GM19025 (cell line): Measurements from ENCODE around the gene MAP1LC3A.

Source experiments
- ATAC-seq: cut with Tn5 transposase; IDR thresholded peaks from one replicate; pipeline ENCODE4 v1.9.1; 2021; ENCODE audit warnings: mild to moderate bottlenecking, low read depth, moderate library complexity; ENCODE audit not compliant: unreplicated experiment

The MAP1LC3A gene

GRCh38 chr20:34573541-34574300 lies 15.2 kb downstream of the MAP1LC3A start:
- ATAC-seq, result no peak

GRCh38 chr20:34574426-34574825 lies 15.9 kb downstream of the MAP1LC3A start:
- no peak for ATAC-seq

GRCh38 chr20:34574861-34575260 lies 16.3 kb downstream of the MAP1LC3A start:
- no peak for ATAC-seq

GRCh38 chr20:34575271-34575670 lies 16.8 kb downstream of the MAP1LC3A start:
- ATAC-seq, result no peak

- ATAC-seq, result no peak
These were observed 17.2 kb downstream of the MAP1LC3A start for GRCh38 chr20:34575756-34576155.

DNA sequence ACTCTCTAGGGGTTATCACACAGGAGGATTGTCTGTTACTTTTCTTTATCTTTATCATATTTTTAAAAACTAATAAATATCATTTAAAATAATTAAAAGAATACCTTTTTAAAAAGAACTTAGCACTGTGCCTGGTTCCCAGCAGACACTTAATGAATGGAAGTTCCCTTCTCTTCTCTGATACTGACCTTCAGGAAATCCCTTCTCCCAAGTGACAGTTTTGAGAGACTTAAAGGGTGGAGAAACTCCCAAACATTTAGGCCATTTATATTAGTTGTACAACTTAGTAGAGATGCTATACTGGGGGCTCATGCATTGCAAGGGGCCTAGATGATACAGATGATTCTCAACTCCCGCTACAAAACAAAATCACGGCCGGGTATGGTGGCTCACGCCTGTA lies 18.5 kb downstream of the MAP1LC3A start:
- ATAC-seq, result no peak

DNA sequence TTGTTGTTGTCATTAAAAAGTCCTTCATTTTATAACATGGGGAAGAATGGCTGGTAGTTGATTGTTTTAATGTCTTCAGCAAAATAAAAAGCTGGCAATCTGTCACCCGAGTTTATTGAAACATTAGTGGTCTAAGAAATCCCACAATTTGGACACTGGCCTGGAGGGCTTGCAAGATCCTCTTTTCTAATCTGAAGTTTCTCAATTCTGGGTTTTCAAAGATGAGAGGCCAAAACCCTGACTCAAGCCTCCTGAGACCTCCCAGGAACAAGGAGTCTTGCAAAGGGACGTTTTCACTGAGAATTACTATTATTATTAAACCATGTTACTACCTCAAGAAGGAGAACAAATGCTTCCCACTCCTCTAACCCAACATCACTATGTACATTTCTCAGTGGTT lies 19.5 kb downstream of the MAP1LC3A start:
- ATAC-seq, result no peak

GRCh38 chr20:34578521-34578920 lies 20.0 kb downstream of the MAP1LC3A start:
- ATAC-seq, result no peak

- no peak for ATAC-seq
These were observed 20.9 kb downstream of the MAP1LC3A start for GRCh38 chr20:34579191-34579978.

GRCh38 chr20:34579979-34580940 lies 21.7 kb downstream of the MAP1LC3A start:
- no peak for ATAC-seq

- peak; percentile 55 for ATAC-seq
These were observed 23.0 kb downstream of the MAP1LC3A start for GRCh38 chr20:34581341-34582184.

DNA sequence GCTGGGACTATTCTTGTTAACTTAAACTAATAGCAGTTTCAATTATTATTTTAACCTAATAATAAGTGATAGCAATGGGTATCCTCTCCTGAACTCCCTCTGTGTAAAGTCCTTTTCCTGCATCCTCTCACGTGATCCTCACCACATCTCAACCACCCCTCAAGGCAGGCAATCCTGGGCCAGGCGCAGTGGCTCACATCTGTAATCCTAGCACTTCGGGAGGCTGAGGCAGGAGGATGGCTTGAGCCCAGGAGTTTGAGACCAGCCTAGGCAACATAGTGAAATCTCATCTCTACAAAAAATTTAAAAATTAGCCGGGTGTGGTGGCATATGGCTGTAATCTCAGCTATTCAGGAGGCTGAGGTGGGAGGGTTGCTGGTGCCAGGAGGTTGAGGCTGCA lies 23.7 kb downstream of the MAP1LC3A start:
- no peak for ATAC-seq

DNA sequence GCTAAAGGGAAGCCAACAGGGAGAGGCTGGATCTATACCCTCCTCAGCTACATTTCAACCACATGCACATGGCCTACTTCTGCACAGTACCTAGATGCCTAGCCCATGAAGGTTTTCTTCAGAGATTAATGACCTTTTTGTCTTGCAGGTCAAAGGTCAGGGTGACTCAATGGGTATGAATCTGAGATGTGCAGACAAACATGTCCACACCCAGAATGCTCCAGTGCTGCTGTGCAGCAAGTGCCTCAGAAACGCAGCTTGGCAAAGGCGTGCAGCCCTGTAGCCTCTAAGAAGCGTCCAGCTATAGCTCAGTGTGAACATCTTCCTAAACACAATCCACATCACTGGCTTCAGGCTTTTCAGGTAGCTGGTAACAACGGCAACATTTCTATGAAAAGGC lies 24.4 kb downstream of the MAP1LC3A start:
- no peak for ATAC-seq

DNA sequence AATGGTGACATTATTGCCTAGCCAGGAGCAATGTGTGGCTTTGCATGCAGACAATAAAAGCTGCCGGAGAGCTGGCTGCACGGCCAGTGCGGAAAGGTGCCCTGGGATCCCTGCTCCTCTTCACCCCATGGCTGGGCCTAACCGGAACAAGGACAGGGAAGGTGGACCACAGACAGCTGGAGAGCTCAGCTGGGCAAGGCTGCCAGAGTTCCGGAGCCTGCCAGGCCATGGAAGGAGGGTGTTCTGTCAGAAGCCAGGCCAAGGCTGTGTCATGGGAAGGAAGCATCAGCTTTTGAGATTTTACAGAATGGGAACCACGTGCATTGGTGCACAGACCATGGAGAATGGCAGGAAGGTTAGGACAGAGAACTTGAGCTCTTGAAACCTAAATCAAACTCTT lies 25.0 kb downstream of the MAP1LC3A start:
- ATAC-seq, result no peak

- no peak for ATAC-seq
These were observed 26.5 kb downstream of the MAP1LC3A start for GRCh38 chr20:34585019-34585418.

- ATAC-seq, result no peak
These were observed 28.1 kb downstream of the MAP1LC3A start for GRCh38 chr20:34586488-34587163.

DNA sequence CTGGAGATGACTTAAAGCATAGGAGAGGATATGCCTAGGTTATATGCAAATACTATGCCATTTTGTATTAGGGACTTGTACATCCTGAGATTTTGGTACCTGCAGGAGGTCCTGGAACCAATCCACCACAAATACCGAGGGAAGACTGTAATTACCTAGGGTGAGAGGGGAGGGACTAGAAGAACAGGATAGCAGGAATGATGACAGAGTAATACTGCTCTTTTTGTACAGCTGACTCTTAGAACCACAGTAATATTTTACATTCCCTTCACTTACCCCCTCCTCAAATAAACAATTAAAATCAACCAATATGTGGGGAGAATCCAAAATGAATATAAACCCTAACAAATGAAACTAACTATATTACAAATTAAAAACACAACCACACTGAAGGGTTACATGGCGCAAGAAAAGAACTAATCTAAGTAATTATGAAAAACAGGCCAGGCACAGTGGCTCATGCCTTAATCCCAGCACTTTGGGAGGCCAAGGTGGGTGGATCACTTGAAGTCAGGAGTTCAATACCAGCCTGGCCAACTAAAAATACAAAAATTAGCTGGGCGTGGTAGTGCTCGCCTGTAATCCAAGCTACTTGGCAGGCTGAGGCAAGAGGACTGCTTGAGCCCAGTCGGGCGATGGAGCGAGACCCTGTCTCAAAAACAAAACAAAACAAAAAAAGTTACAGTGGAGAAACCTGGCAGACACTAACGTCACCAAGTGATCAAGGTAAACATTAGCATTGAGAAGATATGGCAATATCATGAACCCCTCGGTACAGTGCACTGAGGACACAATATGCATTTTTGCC lies 37.1 kb downstream of the MAP1LC3A start:
- ATAC-seq, result no peak

GRCh38 chr20:34600892-34601653 lies 42.6 kb downstream of the MAP1LC3A start:
- ATAC-seq, result no peak
